ENCODE measurements around the gene DNMT1. TPM values are rescaled to one million over a fixed set of nuclear protein-coding genes. Genes with fewer than 3 reads are reported as not detected.

DNMT1 gene
- total RNA-seq, 1 donor from 2014 or later: 150 TPM

DNA sequence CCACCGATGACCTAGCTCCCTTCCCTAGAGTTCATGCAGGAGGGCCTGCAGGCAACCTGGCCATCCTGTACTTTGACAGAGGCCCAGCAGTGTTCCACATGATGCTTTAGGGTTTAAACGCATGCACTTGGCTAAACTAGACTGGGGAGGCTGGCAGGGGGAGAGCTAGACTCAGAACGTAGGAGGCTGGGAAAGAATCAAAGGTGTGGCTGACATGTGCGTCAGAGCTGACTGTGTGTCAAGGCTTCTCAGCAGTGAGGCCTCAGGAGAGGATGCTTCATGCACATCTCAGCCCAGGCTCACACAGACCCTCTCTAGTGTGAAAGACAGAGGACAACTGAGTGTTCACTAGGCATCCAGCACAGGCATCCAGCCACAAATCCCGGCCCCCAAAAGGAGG is 28.7 kb downstream of the DNMT1 start:
- DNase-seq (ENCODE audit: low spot score, unreplicated experiment): no peak
- no peaks in the 10 kb centered on the region for H3K27me3 Mint-ChIP-seq
- H3K9me3 Mint-ChIP-seq (ENCODE audit: low read depth): no peaks in the 10 kb centered on the region
- TF ChIP-seq, protein P1, sequence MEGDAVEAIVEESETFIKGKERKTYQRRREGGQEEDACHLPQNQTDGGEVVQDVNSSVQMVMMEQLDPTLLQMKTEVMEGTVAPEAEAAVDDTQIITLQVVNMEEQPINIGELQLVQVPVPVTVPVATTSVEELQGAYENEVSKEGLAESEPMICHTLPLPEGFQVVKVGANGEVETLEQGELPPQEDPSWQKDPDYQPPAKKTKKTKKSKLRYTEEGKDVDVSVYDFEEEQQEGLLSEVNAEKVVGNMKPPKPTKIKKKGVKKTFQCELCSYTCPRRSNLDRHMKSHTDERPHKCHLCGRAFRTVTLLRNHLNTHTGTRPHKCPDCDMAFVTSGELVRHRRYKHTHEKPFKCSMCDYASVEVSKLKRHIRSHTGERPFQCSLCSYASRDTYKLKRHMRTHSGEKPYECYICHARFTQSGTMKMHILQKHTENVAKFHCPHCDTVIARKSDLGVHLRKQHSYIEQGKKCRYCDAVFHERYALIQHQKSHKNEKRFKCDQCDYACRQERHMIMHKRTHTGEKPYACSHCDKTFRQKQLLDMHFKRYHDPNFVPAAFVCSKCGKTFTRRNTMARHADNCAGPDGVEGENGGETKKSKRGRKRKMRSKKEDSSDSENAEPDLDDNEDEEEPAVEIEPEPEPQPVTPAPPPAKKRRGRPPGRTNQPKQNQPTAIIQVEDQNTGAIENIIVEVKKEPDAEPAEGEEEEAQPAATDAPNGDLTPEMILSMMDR (IDR thresholded peaks at IDR 0.05; ENCODE audit: unreplicated experiment): no peak
- no peaks in the 10 kb centered on the region for H3K4me1 Mint-ChIP-seq (ENCODE audit: low read depth)
- H3K27ac Mint-ChIP-seq: no peak overlapping the region
- H3K4me3 Mint-ChIP-seq (ENCODE audit: low read depth): no peak overlapping the region
- peaks cover 7% of the 10 kb centered on the region for H3K36me3 Mint-ChIP-seq (ENCODE audit: insufficient read depth)

DNA sequence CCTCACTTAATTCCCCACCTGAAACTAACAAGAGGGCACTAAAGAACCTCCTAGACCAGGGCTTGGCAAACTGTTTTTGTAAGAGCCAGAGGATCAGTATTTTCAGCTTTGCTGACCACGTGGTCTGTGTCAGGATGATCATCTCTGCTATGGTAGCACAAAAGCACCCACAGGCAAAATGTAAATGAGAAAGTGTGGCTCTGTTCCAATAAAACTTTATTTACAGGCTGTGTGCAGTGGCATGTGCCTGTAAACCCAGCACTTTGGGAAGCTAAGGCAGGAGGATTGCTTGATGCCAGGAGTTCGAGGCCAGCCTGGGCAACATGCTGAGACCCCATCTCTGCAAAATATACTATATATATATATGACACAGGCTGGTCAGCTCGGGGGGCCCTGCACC is 31.2 kb downstream of the DNMT1 start:
- Mint-ChIP-seq H3K36me3 (ENCODE audit: insufficient read depth) (peaks cover 12% of the 10 kb centered on the region), H3K27ac (no peak overlapping the region), H3K9me3 (ENCODE audit: low read depth) (no peaks in the 10 kb centered on the region), H3K4me1 (ENCODE audit: low read depth) (no peaks in the 10 kb centered on the region), H3K27me3 (no peaks in the 10 kb centered on the region), H3K4me3 (ENCODE audit: low read depth) (no peak overlapping the region)
- TF ChIP-seq, protein P1 (IDR thresholded peaks at IDR 0.05; ENCODE audit: unreplicated experiment): no peak
- DNase-seq (ENCODE audit: low spot score, unreplicated experiment): no peak

DNA sequence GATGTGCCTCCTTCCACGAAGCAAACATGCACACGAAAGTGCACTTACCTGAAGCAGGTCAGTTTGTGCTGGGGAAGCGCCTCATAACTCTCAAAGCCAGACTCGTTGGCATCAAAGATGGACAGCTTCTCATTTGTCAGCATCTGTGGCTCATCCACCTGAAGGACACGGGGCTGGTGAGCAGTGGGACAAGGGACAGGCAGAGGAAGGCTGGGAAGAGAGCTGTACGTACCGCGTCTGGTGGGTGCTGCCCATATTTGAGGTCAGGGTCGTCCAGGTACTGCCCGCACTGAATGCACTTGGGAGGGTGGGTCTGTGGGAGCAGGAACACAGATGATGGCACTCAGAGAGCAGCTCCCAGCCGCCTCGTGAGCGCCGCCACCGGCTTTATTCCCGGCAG is 35.1 kb downstream of the DNMT1 start:
- no peaks in the 10 kb centered on the region for H3K9me3 Mint-ChIP-seq (ENCODE audit: low read depth)
- DNase-seq (ENCODE audit: low spot score, unreplicated experiment): no peak
- peaks cover 16% of the 10 kb centered on the region for H3K36me3 Mint-ChIP-seq (ENCODE audit: insufficient read depth)
- no peak overlapping the region for H3K4me3 Mint-ChIP-seq (ENCODE audit: low read depth)
- TF ChIP-seq, protein P1 (IDR thresholded peaks at IDR 0.05; ENCODE audit: unreplicated experiment): no peak
- H3K27me3 Mint-ChIP-seq: no peaks in the 10 kb centered on the region
- H3K4me1 Mint-ChIP-seq (ENCODE audit: low read depth): no peaks in the 10 kb centered on the region
- H3K27ac Mint-ChIP-seq: peak overlapping the region; percentile 62

DNA sequence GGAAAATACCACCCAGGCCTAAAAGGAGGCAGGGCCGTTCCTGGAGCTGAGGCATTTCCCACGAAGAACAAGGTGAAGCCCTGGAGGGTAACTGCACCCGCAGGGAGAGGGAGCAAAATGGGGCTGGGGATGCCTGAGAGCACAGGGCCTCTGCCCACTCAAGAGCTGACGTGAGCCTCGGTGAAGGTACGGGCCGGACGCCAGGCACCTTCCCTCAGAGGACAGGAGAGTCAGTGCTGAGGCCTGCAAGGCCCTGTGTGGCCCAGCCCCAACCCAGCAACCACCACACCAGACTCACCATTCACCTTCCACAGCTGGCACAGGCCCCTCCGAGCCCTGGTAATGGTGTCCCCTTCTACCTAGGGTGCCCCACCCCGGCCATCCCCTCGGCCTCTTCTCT is 36.3 kb downstream of the DNMT1 start:
- DNase-seq (ENCODE audit: low spot score, unreplicated experiment): no peak
- Mint-ChIP-seq H3K27me3 (no peaks in the 10 kb centered on the region), H3K27ac (no peak overlapping the region), H3K36me3 (ENCODE audit: insufficient read depth) (peaks cover 21% of the 10 kb centered on the region), H3K9me3 (ENCODE audit: low read depth) (no peaks in the 10 kb centered on the region), H3K4me1 (ENCODE audit: low read depth) (no peaks in the 10 kb centered on the region), H3K4me3 (ENCODE audit: low read depth) (no peak overlapping the region)
- TF ChIP-seq, protein P1 (IDR thresholded peaks at IDR 0.05; ENCODE audit: unreplicated experiment): no peak

DNA sequence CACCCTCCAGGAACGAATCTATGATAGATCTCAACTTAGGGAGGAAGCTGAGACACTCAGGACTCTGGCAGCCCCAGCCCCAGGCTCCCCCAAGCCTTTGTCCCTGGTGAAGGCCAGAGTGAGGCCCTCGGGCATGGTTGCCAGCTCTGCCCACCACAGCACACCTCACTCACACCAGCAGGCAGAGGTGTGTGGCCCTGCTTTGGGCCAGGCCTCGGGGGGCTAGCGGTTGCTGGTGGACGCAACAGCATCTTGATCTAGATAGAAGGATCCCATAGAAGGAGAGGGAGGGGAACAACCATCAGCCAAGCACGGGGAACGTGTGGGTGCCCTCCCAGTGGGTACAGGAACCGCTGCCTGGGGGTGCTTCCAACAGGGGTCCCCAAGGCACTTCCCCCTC is 36.7 kb downstream of the DNMT1 start:
- H3K36me3 Mint-ChIP-seq (ENCODE audit: insufficient read depth): peaks cover 23% of the 10 kb centered on the region
- no peaks in the 10 kb centered on the region for H3K9me3 Mint-ChIP-seq (ENCODE audit: low read depth)
- no peak overlapping the region for H3K4me3 Mint-ChIP-seq (ENCODE audit: low read depth)
- TF ChIP-seq, protein P1 (IDR thresholded peaks at IDR 0.05; ENCODE audit: unreplicated experiment): no peak
- no peaks in the 10 kb centered on the region for H3K4me1 Mint-ChIP-seq (ENCODE audit: low read depth)
- no peak for DNase-seq (ENCODE audit: low spot score, unreplicated experiment)
- no peak overlapping the region for H3K27ac Mint-ChIP-seq
- no peaks in the 10 kb centered on the region for H3K27me3 Mint-ChIP-seq
